ENCODE results near the gene PDS5A.
"Not testable (repeated sequence)": the region's sequence is repeated elsewhere in the genome, so short reads cannot be mapped to it uniquely, and the experiment has no call there.

GRCh38 chr4:39792976-39793375 lies 184.7 kb downstream of the PDS5A start:
- TF ChIP-seq MYNN (tag by site-specific recombination; IDR thresholded peaks at IDR 0.05; ENCODE audit: borderline replicate concordance); ZNF530 (tag by site-specific recombination; IDR thresholded peaks at IDR 0.05; ENCODE audit: low read depth); ZNF449 (tag by site-specific recombination; IDR thresholded peaks at IDR 0.05); ZNF792 (tag by site-specific recombination; IDR thresholded peaks at IDR 0.05); YY1 (tag by site-specific recombination; IDR thresholded peaks at IDR 0.05); ZNF701 (tag by site-specific recombination; IDR thresholded peaks at IDR 0.05): not testable (repeated sequence)
